GM18951 (cell line): ENCODE measurements around the gene TBC1D2B.

Experiments
- POLR2A ChIP-seq: IDR thresholded peaks from 4 replicates; pipeline ENCODE4 v1.6.1; 2011; ENCODE audit warnings: mild to moderate bottlenecking; ENCODE audit not compliant: insufficient read length, insufficient read depth; ENCODE audit errors: extremely low read depth
- in situ Hi-C: fragments of 300-500 bp; cut with MboI; formaldehyde crosslinking; loops from one replicate; pipeline ENCODE4 v1.12.0; 2022; ENCODE audit warnings: low sequenced_read_pairs, mixed read lengths, inconsistent platforms; ENCODE audit not compliant: unreplicated experiment

The TBC1D2B gene

DNA sequence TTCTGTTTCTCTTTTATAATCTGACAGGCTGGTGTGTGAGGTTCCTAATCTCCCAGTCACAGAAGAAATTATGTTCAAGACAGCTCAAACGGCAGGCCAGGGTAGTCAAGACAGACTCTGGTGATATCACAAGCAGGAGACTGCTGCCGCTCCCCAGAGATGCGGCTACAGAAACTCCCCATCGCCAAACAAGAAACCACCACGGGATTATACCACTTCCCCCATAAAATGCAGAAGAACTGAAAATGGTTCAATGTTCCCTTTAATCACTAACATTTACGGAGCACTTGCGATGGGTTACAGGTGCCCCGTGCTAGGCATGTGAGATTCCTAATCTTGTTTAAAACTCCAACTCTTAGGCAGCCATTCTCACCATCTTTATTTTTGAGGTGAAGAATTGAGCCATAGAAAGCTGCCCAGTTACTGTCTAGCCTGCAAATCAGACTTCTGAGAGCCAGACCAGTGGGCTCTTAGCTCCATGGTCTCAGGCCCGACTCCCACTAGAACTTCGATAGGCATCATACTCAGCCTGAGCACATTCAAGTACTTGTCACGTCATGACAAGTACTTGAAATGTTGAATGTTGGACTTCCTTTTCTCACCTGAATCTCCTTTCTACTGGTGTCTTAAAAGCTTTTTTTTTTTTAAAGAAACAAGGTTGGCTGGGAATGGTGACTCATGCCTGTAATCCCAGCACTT, 58.4 kb downstream of the TBC1D2B start:
- in situ Hi-C loops: no loop called here
- no peak for TF ChIP-seq POLR2A

DNA sequence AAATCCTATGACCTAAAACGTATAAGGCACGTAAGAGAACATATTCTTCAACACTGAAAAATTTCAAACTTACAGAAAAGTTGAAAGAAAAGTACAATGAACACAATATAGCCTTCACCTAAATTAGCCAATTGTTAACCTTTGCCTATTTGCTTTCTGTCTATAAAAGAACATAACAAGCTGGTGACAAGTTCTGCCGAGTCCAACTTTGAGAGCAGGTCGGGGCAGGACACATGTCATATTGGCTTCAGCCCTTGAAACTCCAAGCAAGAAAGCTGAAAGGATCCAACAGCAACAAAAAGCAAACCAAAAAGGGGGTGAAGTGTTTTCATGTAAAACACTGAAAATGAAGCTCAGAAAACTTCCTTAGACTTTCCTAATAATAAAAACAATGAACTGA, 59.1 kb downstream of the TBC1D2B start:
- in situ Hi-C loops: no loop called here
- TF ChIP-seq POLR2A: no peak

DNA sequence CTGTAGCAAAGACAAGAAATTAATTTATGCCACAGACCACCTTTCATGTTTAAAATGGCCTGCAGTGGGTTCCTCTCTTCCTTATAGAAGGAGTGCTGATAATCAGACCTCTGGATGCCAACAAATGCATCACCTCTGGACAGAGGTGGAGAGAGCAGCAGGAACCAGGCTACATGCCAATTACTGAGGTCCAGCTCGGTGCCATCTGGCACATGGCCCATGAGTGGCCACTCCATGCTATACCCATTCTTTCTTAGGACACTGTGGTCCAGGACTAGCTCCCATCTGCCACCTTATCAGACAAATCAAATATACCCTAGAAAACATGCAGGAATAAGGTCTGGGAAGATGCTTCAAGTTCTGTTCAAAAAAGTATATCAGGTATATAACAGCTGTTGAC, 60.7 kb downstream of the TBC1D2B start:
- no peak for TF ChIP-seq POLR2A
- in situ Hi-C loops: no loop called here

DNA sequence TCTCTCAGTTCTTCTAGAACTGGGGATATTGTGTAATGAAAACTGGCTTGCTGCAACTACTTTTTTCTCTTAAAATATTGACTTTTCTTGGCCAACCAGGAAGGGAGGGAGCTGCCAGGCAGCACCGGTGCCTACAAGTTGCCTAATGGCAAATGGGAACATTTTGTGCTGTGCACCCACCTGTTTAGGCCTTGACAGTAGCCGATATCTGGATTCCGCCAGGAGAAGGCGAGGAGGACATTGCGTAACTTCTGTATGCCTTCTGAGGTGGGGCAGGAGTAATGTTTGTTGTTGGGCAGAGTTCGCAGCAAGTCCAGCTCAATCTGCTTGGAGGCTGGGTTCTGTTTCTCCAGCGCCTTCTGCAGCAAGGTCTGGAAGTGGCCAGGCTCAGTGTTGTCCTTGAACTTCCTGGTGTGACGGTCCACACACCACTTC, 64.9 kb downstream of the TBC1D2B start:
- in situ Hi-C loops: no loop called here
- TF ChIP-seq POLR2A: no peak

DNA sequence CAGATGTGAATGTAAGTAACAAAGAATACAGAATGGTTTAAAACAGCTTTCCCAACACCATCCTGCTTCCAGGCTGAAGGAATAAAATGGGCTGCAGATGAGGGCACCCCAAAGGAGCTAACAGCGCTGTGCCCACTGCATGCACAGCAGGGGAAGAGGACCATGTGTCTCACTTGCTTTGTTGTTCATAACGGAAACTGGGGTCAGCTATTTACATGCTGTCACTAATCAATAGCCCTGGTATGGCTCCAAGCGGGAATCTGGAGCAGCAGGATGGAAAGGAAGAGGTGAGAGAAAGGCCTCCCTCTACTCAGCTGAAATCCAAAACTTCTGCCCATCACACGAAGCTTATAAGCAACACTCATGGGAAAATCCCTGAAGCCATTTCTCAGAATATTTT, 67.4 kb downstream of the TBC1D2B start:
- in situ Hi-C loops: no loop called here
- no peak for TF ChIP-seq POLR2A

DNA sequence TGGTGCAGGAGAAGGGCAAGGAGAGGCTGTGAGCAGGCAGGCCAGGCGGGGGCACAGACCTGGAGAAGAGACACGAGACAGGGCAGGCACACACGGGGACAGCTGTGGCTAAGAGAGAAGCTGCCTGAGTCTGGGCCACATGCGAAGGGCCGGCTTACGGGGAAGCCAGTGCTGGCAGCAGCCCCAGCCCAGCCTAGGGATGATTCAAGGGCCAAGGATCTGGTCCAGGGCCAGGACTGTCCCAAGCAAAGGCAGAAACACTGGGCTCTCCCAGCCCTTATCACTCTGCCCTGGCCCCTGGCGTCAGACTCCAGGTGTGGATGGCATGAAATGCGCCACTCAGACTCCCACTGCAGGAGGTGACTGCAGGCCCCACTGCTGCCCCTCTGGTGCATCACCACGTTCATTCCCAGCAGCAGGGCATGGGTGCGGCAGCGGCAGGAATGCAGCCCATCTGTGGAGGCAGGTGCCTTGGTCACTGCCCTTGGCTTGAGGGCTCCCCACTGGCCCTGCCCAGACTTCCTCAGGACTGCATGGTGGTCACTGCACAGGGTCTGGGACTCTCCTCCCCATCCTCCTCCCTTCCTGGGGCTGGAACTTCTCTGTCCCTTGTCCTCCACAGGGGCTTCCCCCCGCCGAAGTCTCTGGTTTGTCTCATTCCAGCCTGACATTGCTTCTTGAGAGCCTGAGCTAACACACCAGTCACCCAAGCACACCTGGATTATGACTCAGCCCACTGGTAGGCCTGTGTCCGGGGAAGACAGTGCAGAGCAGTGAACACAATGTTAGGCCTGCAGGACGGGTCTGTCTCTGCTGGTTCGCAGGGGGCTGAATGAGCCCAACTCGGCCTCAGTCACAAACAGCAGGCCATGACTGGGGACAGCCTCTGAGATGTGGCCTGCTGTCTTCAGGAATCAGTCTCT, 69.3 kb downstream of the TBC1D2B start:
- TF ChIP-seq POLR2A: no peak
- in situ Hi-C loops: no loop called here

DNA sequence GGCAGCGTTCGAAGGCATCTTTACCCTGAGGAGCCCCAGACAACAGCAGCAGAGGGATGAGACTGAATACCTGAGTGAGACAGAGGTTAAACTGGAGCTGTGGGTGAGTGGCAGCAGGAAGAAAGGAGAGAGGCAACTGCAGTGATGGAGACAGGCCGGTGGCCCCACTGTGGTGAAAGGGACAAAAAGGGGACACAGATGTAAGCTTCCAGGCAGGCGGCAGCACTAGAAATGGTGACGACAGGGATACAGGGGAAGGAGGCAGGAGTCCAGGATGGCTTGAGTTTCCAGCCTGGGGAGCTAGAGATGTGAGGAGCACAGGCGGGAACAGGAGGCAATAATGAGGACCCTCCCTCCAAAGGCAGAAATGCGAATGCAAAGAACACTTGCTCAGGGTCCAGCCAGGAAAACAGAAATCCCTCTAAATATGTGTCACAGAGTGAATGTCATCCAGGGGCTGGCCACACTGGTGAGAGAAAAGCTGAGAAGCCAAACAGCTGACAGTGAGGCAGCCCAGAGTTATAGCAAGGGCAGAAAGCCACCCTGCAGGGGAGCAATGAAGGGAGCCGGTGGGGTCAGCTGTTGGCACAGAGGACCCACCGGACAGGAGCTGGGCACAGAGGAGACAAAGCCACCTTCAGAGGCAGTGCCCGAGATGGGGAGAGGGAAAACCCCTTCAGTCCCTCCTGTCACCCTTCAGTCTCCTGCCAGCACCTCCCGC, 70.1 kb downstream of the TBC1D2B start:
- no peak for TF ChIP-seq POLR2A
- in situ Hi-C loops: no loop called here

DNA sequence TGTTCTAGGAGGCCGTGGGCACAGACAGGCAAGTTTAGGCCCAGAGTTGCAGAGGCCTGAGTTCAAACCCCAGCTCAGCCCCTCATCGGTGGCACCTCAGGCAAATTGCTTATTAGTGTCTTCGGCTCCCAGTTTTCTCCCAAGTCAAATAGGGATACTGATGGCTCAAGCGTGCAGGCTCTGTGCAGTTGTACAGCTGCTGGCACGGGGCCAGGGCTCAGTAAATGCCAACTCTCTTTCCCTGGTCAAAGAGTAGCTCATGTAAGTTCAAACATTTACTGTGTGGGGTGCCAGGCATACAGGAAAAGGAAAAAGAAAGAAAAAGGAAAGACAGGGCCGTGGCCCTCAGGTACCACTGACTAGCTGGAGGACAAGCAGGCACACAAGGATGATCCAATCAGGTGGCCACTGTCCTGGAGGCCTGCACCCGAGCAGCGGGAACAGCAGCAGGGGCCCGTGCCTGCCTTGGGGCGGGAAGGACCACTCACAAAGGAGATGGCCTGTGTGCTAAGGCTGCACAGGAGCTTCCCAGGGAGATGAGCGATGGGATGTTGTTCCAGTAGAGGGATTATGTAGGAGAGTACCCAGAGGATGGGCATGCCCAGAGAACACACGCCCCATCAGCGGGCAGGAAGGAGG, 70.8 kb downstream of the TBC1D2B start:
- in situ Hi-C loops: no loop called here
- TF ChIP-seq POLR2A: no peak

DNA sequence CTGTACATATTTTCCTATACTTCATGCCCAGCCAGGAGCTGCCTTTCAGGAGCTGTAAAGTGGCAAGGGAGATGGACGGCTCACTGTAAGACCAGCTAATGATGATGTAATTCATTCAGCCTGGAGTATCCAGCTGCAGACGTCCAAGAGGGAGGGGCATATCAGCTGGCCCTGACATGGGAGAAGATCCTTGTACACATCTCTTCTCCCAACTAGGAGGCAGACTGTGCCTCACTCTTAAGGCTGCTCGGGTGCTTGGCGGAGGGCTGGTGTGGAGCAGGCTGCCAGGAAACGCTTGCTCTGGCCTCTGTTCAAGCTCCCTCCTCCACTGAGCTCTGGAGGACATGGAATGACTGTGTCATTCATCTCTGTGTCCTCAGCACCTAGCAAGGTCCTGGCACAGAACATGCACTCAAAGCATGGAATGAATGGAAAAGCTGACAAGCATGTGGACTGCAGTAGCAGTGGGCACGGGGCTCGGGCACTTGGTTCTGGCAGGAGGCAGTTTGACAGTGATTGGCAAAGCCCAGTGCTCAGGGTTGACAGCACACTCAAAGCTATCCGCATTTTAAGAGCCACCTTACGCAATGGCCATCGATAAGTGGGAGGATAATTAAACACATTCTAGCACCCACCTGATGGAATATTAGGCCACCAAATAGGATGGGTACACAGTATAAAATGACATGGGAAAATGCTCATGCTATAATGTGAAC, 72.4 kb downstream of the TBC1D2B start:
- TF ChIP-seq POLR2A: no peak
- in situ Hi-C loops: no loop called here

DNA sequence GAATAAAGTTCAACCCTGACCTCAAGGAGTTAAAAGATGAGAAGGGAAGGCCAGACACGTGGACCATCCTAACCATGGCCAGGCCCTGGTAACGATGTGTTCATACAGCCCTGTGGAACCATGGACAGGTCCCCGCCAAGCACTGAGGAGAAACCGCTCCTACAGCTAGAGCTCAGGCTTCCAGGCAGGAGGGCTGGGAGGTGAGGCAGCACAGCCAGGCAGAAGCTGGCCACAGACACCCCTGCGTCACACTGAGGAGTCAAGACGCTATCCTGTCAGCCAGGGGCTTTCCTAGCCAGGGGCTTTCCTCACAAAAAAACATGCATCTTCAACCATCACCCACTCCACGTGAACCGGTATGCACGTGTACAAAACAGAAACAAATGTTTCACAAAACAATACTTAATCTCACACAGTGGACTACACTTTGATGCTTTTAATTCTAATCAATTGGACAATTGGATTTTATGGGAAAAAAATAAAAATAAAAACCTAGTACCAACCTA, 73.2 kb downstream of the TBC1D2B start:
- in situ Hi-C loops: no loop called here
- no peak for TF ChIP-seq POLR2A

DNA sequence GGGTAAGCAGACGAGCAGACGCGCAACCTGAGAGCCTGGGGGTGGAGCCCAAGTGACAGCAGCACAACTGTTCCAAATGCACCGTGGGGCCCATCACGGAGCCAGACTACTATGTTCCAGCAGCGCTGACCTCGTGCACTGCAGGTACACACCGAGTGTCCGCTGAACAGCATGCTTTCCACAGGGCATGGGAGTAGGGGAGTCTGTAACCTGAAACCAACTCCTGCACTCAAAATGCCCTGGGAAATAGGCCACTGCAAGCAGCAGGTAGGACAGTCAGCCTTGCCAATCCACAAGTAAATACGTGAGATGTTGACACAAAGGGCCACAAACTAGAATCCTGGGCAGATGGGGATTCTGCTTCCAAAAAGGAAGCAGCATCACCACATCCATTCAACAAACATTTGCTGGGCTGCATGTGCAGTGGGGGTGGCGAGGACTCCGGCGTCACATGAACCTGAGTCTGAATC, 73.9 kb downstream of the TBC1D2B start:
- in situ Hi-C loops: no loop called here
- TF ChIP-seq POLR2A: no peak

DNA sequence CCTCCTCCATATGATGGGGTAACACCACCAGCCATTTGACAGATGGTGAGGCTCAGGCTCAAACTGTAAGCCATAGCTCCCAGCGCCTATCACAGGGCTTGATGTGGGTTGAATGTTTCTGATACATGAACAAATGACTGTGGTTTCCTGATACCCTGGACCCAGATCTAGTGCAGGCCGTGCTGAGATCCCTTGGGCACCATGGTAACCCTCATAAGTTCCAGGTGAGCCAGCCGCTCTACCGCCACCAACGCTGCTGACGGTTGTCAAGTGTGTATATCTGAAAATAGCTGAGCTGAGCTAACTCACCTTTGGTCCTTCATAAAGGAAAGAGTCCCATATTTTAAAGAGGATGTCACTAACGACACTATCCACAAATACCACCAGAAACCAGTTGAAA, 74.5 kb downstream of the TBC1D2B start:
- TF ChIP-seq POLR2A: no peak
- in situ Hi-C loops: no loop called here
